ENCODE data around the gene MEGF11.

DNA sequence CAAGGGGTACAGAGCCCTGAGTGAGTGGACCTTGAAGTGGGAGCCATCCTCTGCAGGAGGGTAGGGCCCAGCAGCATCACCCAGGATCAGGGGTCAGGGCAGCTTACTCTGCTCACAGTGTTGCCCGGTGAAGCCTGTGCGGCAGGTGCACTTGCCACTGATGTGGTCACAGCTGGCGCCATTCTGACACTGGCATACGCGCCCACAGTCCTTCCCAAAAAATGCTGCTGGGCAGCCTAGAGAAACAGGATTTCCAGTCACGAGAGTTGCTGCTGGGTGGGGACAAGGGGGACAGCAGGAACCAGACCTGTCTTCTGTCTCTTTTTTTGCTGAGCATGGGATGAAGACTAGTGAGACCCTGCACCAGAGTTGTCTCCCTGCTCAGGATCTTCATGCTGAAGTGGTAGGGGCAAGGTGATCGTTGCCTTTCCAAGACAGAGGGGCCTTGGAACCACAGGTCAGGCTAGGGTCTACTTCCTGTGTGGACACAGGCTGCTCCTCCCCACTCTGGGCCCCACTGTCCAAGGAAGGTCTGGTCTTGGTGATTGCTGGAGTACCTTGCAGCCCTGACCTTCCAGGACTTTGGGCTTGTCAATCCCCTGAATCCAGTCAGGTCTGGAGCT, 337.4 kb downstream of the MEGF11 start:
- TF ChIP-seq, protein P1, sequence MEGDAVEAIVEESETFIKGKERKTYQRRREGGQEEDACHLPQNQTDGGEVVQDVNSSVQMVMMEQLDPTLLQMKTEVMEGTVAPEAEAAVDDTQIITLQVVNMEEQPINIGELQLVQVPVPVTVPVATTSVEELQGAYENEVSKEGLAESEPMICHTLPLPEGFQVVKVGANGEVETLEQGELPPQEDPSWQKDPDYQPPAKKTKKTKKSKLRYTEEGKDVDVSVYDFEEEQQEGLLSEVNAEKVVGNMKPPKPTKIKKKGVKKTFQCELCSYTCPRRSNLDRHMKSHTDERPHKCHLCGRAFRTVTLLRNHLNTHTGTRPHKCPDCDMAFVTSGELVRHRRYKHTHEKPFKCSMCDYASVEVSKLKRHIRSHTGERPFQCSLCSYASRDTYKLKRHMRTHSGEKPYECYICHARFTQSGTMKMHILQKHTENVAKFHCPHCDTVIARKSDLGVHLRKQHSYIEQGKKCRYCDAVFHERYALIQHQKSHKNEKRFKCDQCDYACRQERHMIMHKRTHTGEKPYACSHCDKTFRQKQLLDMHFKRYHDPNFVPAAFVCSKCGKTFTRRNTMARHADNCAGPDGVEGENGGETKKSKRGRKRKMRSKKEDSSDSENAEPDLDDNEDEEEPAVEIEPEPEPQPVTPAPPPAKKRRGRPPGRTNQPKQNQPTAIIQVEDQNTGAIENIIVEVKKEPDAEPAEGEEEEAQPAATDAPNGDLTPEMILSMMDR (conservative IDR thresholded peaks at IDR 0.05; ENCODE audit: low read depth, low read length), result no peak
- TF ChIP-seq EZH2 (IDR thresholded peaks at IDR 0.05; ENCODE audit: low read length, unreplicated experiment), result no peak
